SK-N-SH (cell line): ENCODE results near the gene ESRRA. TPM values are rescaled to one million over a fixed set of nuclear protein-coding genes. Genes with fewer than 3 reads are reported as not detected.

Source experiments
- CTCF ChIA-PET: fragments of 300-600, 350-600 bp; formaldehyde crosslinking; extraction: SDS; loops from one replicate; lab custom pipeline; 2021; lab: Yijun Ruan, JAX
- POLR2A ChIA-PET: fragments of 350-600 bp; sonication (Branson Sonifier 250); formaldehyde crosslinking; extraction: SDS; loops from one replicate; lab custom pipeline; 2020; ENCODE audit warnings: antibody characterized with exemption, inconsistent platforms; lab: Yijun Ruan, JAX
- DNase-seq: peaks from one replicate; pipeline ENCODE4 v3.0.0; 2012
- H2AFZ ChIP-seq: fragments of 200-600 bp; sonication (generic); 2 replicates; pipeline ENCODE4 v1.8.1; 2016; ENCODE audit warnings: antibody characterized with exemption, mild to moderate bottlenecking, low read depth
- H3F3A ChIP-seq: fragments of 200-600 bp; sonication (generic); replicated peaks from 2 replicates; pipeline ENCODE3; 2016; ENCODE audit warnings: antibody characterized with exemption, mild to moderate bottlenecking; ENCODE audit not compliant: insufficient read depth
- H3K27ac ChIP-seq, 2 experiments: fragments of 200-500 bp in 1 of 2; fragments of 200-600 bp in 1 of 2; sonication (Bioruptor generic) in 1 of 2; sonication (generic), shearing (Covaris generic) in 1 of 2; 2 replicates each; pipeline versions ENCODE4 v1.5.1 to v1.6.1; 2014 to 2016; ENCODE audit warnings: low read depth in 2 of 2, inconsistent platforms in 1 of 2, low read length in 1 of 2, mild to moderate bottlenecking in 1 of 2, mixed read lengths in 1 of 2
- H3K27me3 ChIP-seq: fragments of 200-600 bp; sonication (generic), shearing (Covaris generic); 2 replicates; pipeline ENCODE4 v1.6.1; 2016; ENCODE audit warnings: mixed run types; ENCODE audit not compliant: insufficient read depth
- H3K36me3 ChIP-seq, 2 experiments: fragments of 200-500 bp in 1 of 2; fragments of 200-600 bp in 1 of 2; sonication (Bioruptor generic) in 1 of 2; sonication (generic) in 1 of 2; replicated peaks in 1 of 2; 2 replicates each; pipeline versions ENCODE3 to v1.5.1; 2014 to 2016; ENCODE audit warnings: low read length in 1 of 2, mild to moderate bottlenecking in 1 of 2; ENCODE audit not compliant: insufficient read depth in 2 of 2, control insufficient read depth in 1 of 2
- H3K4me1 ChIP-seq, 2 experiments: fragments of 200-500 bp in 1 of 2; fragments of 200-600 bp in 1 of 2; sonication (Bioruptor generic) in 1 of 2; sonication (generic), shearing (Covaris generic) in 1 of 2; 2 replicates each; pipeline versions ENCODE4 v1.5.1 to v1.6.1; 2014 to 2016; ENCODE audit warnings: low read depth in 1 of 2, low read length in 1 of 2, mixed run types in 1 of 2; ENCODE audit not compliant: insufficient read depth in 2 of 2, control insufficient read depth in 1 of 2
- H3K4me2 ChIP-seq: fragments of 200-600 bp; sonication (generic), shearing (Covaris generic); 2 replicates; pipeline ENCODE4 v1.6.1; 2017; ENCODE audit warnings: mixed run types
- H3K4me3 ChIP-seq, 2 experiments: fragments of 200-500 bp in 1 of 2; fragments of 200-600 bp in 1 of 2; sonication (Bioruptor generic) in 1 of 2; sonication (generic), shearing (Covaris generic) in 1 of 2; 2 replicates each; pipeline versions ENCODE4 v1.5.1 to v1.8.1; 2014 to 2016; ENCODE audit warnings: low read depth in 2 of 2, inconsistent platforms in 1 of 2, low read length in 1 of 2, mild to moderate bottlenecking in 1 of 2, mixed read lengths in 1 of 2, moderate library complexity in 1 of 2
- H3K79me2 ChIP-seq: fragments of 200-600 bp; sonication (generic); 2 replicates; pipeline ENCODE4 v1.8.1; 2017; ENCODE audit warnings: mild to moderate bottlenecking; ENCODE audit not compliant: insufficient read depth
- H3K9ac ChIP-seq: fragments of 200-600 bp; sonication (generic); 2 replicates; pipeline ENCODE4 v1.6.1; 2017; ENCODE audit warnings: mixed run types
- H3K9me2 ChIP-seq: fragments of 200-600 bp; sonication (generic); 2 replicates; pipeline ENCODE4 v1.6.1; 2017; ENCODE audit warnings: mixed run types
- H3K9me3 ChIP-seq: fragments of 200-600 bp; sonication (generic); 2 replicates; pipeline ENCODE4 v1.6.1; 2017; ENCODE audit warnings: mixed run types, mild to moderate bottlenecking, moderate library complexity
- H4K20me1 ChIP-seq: fragments of 200-600 bp; sonication (generic); 2 replicates; pipeline ENCODE4 v1.6.1; 2017; ENCODE audit warnings: mild to moderate bottlenecking, mixed run types; ENCODE audit not compliant: insufficient read depth
- CHD2 ChIP-seq: fragments of 150-350 bp; IDR thresholded peaks from 2 replicates; pipeline ENCODE4 v1.6.1; 2018; ENCODE audit warnings: low read length; ENCODE audit not compliant: partially characterized antibody
- EP300 ChIP-seq, 2 experiments: IDR thresholded peaks; 2 replicates each; pipeline versions ENCODE4 v1.4.0 to v1.6.1; 2012; ENCODE audit warnings: borderline replicate concordance in 1 of 2, low read depth in 1 of 2, low read length in 1 of 2
- FOXJ3 ChIP-seq: sonication (generic); formaldehyde crosslinking; IDR thresholded peaks from 2 replicates; pipeline ENCODE4 v1.5.1; 2020; ENCODE audit warnings: mild to moderate bottlenecking, missing genetic modification reagents
- FOXM1 ChIP-seq: IDR thresholded peaks from 2 replicates; pipeline ENCODE4 v1.4.0; 2012; ENCODE audit warnings: low read depth, mild to moderate bottlenecking
- GATA2 ChIP-seq: sonication (generic); formaldehyde crosslinking; IDR thresholded peaks from 2 replicates; pipeline ENCODE4 v1.5.0; 2020; ENCODE audit warnings: mild to moderate bottlenecking, missing genetic modification reagents
- JUND ChIP-seq: IDR thresholded peaks from 2 replicates; pipeline ENCODE4 v1.4.0; 2012
- MXI1 ChIP-seq: IDR thresholded peaks from 2 replicates; pipeline ENCODE4 v1.6.1; 2012; ENCODE audit warnings: mild to moderate bottlenecking, low read depth, low read length, improper control_type of control experiment
- RCOR1 ChIP-seq: fragments of 150-350 bp; IDR thresholded peaks from 2 replicates; pipeline ENCODE4 v1.6.1; 2017; ENCODE audit warnings: antibody characterized with exemption, low read length
- SMC3 ChIP-seq: IDR thresholded peaks from 2 replicates; pipeline ENCODE4 v1.6.1; 2012; ENCODE audit warnings: low read depth, low read length, improper control_type of control experiment
- TEAD4 ChIP-seq: IDR thresholded peaks from 2 replicates; pipeline ENCODE4 v1.4.0; 2012; ENCODE audit warnings: mild to moderate bottlenecking, borderline replicate concordance; ENCODE audit not compliant: insufficient read depth
- WGBS: methylation state at CpG from one replicate; pipeline ENCODE4 v1.1.6; 2017; ENCODE audit warnings: low lambda C conversion rate; 5-methylcytosine and 5-hydroxymethylcytosine counted together
- polyA plus RNA-seq, 3 experiments: library from polyadenylated mRNA; depleted of rRNA; stranded (reverse); fragments of >200 nt; gene quantifications; 2 replicates each; pipeline ENCODE4 v1.2.3, GENCODE V29; 2012
- TF ChIP-seq, protein P1 (sequence below): IDR thresholded peaks from 2 replicates; pipeline ENCODE4 v1.4.0; 2012; ENCODE audit warnings: low read depth
- TF ChIP-seq, protein P2 (sequence below): IDR thresholded peaks from 2 replicates; pipeline ENCODE4 v1.4.0; 2012; ENCODE audit warnings: low read depth, borderline replicate concordance
- TF ChIP-seq, protein P3 (sequence below): IDR thresholded peaks from 2 replicates; pipeline ENCODE4 v1.4.0; 2012; ENCODE audit warnings: low read depth, borderline replicate concordance
- TF ChIP-seq, protein P4 (sequence below): fragments of 150-350 bp; IDR thresholded peaks from 2 replicates; pipeline ENCODE4 v1.6.1; 2017; ENCODE audit warnings: antibody characterized with exemption, low read length, low read depth, borderline replicate concordance

Gene ESRRA
- polyA plus RNA-seq, 1 of the 3 experiments (the other 2 are of a cell fraction): 27.8 TPM

DNA sequence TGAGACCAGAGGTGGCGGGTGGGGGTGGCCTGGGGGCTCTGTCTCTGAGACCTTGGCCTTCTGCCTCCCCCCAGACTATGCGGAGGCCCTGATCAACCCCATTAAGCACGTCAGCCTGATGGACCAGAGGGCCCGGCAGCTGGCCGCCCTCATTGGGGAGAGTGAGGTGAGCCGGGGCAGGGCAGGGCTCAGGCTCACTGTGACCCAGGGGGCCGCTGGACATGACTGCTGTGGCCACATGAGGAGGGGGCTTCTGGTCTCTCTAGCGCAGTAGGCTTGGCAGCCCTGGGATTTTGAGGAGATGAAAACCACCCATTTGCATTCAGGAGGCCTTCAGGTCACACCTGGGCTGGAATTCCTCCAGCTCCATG lies 41.4 kb upstream of the ESRRA start:
- Histone ChIP-seq H3K9me2 (no peaks in the 10 kb centered on the region), H3K9me3 (no peaks in the 10 kb centered on the region), H3K9ac (no peak overlapping the region), H3K79me2 (no peaks in the 10 kb centered on the region; the same call in none of the 2 replicates), H3K4me2 (no peak overlapping the region), H3K36me3 (peaks cover 27 to 32% of the 10 kb centered on the region in 2 experiments), H3K4me3 (no peak overlapping the region), H3K4me1 (peaks cover 10 to 54% of the 10 kb centered on the region in 2 experiments; a peak in 3 of 4 replicates), H3F3A (peaks cover 11% of the 10 kb centered on the region), H3K27me3 (no peaks in the 10 kb centered on the region), H4K20me1 (no peaks in the 10 kb centered on the region), H3K27ac (peak overlapping the region in 1 of 2 experiments; percentile 94; a peak in 2 of 4 replicates), H2AFZ (no peak overlapping the region)
- POLR2A ChIA-PET: interaction anchor here (1.0 to 2.8 kb wide), 9 partner anchors 8 to 54 kb away, joined by 3 to 41 read pairs (median 5); partner anchors contain the start of genes FKBP2, NUDT22, PLCB3 and PPP1R14B
- TF ChIP-seq FOXM1: no peak
- TF ChIP-seq FOXJ3 (CRISPR knock-in tag): 0 out of 2 replicates have a peak, but pooled peaks have one; percentile 26
- CTCF ChIA-PET: interaction anchor here (0.9 to 5.7 kb wide), 13 partner anchors 10 to 495 kb away, joined by 3 to 119 read pairs (median 5); partner anchors contain the start of genes NUDT22, PLCB3, PPP1R14B and TRPT1
- DNase-seq: no peak
- WGBS: 93% methylated on average over 4 of the region's 8 CpGs

DNA sequence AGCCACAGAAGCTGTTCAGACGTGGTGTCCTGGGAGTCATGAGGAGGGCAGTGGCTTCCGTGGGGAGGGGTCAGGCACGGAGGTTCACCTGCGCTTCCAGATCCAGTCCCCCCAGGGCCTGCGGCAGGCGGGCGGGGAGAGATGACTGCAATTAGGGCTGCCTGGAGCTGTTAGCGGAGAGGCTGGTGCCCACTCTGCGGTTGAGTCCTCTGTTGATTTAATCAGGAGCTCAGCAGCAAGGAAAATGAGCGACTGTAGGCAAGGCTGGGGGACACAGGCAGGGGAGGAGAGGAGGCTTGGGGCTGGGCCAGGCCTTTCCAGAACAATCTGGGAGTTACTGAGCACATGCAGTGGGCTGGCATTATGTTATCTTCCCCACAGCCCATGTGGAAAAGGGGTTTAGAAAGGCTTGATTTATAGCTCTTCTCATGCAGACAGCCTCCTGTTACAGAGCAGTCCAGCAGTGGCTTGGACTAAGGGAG lies 40.9 kb upstream of the ESRRA start:
- TF ChIP-seq, protein P1, sequence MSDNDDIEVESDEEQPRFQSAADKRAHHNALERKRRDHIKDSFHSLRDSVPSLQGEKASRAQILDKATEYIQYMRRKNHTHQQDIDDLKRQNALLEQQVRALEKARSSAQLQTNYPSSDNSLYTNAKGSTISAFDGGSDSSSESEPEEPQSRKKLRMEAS: no peak
- TF ChIP-seq MXI1 (peak; percentile 88), TEAD4 (no peak), RCOR1 (peak; percentile 78), CHD2 (peak; percentile 60), GATA2 (CRISPR knock-in tag) (peak; percentile 93), SMC3 (peak; percentile 6; the same call in 1 of the 2 replicates), EP300 (IDR thresholded peaks at IDR 0.05; ENCODE audit: borderline replicate concordance in 1 of 2, low read depth in 1 of 2, low read length in 1 of 2) (peak in 1 of 2 experiments; percentile 96; a peak in 2 of 4 replicates), JUND (no peak)
- TF ChIP-seq, protein P2, sequence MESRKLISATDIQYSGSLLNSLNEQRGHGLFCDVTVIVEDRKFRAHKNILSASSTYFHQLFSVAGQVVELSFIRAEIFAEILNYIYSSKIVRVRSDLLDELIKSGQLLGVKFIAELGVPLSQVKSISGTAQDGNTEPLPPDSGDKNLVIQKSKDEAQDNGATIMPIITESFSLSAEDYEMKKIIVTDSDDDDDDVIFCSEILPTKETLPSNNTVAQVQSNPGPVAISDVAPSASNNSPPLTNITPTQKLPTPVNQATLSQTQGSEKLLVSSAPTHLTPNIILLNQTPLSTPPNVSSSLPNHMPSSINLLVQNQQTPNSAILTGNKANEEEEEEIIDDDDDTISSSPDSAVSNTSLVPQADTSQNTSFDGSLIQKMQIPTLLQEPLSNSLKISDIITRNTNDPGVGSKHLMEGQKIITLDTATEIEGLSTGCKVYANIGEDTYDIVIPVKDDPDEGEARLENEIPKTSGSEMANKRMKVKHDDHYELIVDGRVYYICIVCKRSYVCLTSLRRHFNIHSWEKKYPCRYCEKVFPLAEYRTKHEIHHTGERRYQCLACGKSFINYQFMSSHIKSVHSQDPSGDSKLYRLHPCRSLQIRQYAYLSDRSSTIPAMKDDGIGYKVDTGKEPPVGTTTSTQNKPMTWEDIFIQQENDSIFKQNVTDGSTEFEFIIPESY: no peak
- TF ChIP-seq, protein P3, sequence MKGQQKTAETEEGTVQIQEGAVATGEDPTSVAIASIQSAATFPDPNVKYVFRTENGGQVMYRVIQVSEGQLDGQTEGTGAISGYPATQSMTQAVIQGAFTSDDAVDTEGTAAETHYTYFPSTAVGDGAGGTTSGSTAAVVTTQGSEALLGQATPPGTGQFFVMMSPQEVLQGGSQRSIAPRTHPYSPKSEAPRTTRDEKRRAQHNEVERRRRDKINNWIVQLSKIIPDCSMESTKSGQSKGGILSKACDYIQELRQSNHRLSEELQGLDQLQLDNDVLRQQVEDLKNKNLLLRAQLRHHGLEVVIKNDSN: no peak
- TF ChIP-seq, protein P4, sequence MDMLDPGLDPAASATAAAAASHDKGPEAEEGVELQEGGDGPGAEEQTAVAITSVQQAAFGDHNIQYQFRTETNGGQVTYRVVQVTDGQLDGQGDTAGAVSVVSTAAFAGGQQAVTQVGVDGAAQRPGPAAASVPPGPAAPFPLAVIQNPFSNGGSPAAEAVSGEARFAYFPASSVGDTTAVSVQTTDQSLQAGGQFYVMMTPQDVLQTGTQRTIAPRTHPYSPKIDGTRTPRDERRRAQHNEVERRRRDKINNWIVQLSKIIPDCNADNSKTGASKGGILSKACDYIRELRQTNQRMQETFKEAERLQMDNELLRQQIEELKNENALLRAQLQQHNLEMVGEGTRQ: no peak
- H2AFZ ChIP-seq: no peak overlapping the region
- no peaks in the 10 kb centered on the region for H3K27me3 ChIP-seq
- no peaks in the 10 kb centered on the region for H3K9me3 ChIP-seq
- H4K20me1 ChIP-seq: no peaks in the 10 kb centered on the region
- CTCF ChIA-PET: interaction anchor here (0.9 to 5.7 kb wide), 12 partner anchors 11 to 496 kb away, joined by 3 to 119 read pairs (median 6); partner anchors contain the start of genes NUDT22, PLCB3, PPP1R14B and TRPT1
- peak; percentile 83 for DNase-seq
- WGBS: 71% methylated on average over 7 of the region's 10 CpGs
- no peaks in the 10 kb centered on the region for H3K9me2 ChIP-seq
- H3F3A ChIP-seq: peaks cover 16% of the 10 kb centered on the region
- H3K4me3 ChIP-seq: no peak overlapping the region
- no peak overlapping the region for H3K9ac ChIP-seq
- H3K36me3 ChIP-seq: peaks cover 27 to 31% of the 10 kb centered on the region in 2 experiments
- H3K4me1 ChIP-seq: peaks cover 12 to 55% of the 10 kb centered on the region in 2 experiments; a peak in 3 of 4 replicates
- POLR2A ChIA-PET: interaction anchor here (1.0 to 2.8 kb wide), 9 partner anchors 9 to 53 kb away, joined by 3 to 41 read pairs (median 5); partner anchors contain the start of genes FKBP2, NUDT22, PLCB3 and PPP1R14B
- peak overlapping the region in 1 of 2 experiments; percentile 94; a peak in 2 of 4 replicates for H3K27ac ChIP-seq
- H3K79me2 ChIP-seq: no peaks in the 10 kb centered on the region; the same call in none of the 2 replicates
- no peak overlapping the region for H3K4me2 ChIP-seq
